ENCODE data around the gene DUSP11. TPM values are rescaled to one million over a fixed set of nuclear protein-coding genes. Genes with fewer than 3 reads are reported as not detected.

DUSP11 gene
- total RNA-seq, 1 experiment from 2014 or later, result 22.9 TPM

GRCh38 chr2:73823416-73823815 lies 43.5 kb upstream of the DUSP11 start:
- no peaks in the 10 kb centered on the region for H3K27me3 ChIP-seq (ENCODE audit: insufficient read depth, low read length)
- H2AFZ ChIP-seq (ENCODE audit: low read depth, low read length, poor library complexity, severe bottlenecking), result no peak overlapping the region
- DNase-seq (ENCODE audit: low read depth, low spot score), result no peak
- no TSS peak for BruUV-seq (replicated peaks)
- no peaks in the 10 kb centered on the region for H3K9me3 ChIP-seq (ENCODE audit: control insufficient read depth in 1 of 2, insufficient read depth in 1 of 2, low read depth in 1 of 2, low read length in 2 of 2)
- H3K4me2 ChIP-seq (ENCODE audit: low read length), result no peak overlapping the region
- no peak overlapping the region for H3K4me3 ChIP-seq (replicated peaks in 1 of 2; ENCODE audit: low read depth in 1 of 2, low read length in 2 of 2)
- no peaks in the 10 kb centered on the region for H3K79me2 ChIP-seq (ENCODE audit: insufficient read depth, low read length)
- no peaks in the 10 kb centered on the region for H3K9me2 ChIP-seq (ENCODE audit: insufficient read depth)
- no peak for ATAC-seq
- no peak overlapping the region for H3K27ac ChIP-seq (ENCODE audit: low read depth, low read length)
- H3K4me1 ChIP-seq (ENCODE audit: control insufficient read depth in 1 of 2, insufficient read depth in 2 of 2, low read length in 2 of 2), result peaks cover 4 to 7% of the 10 kb centered on the region in 2 experiments; a peak in 2 of 4 replicates
- TF ChIP-seq, protein P1, sequence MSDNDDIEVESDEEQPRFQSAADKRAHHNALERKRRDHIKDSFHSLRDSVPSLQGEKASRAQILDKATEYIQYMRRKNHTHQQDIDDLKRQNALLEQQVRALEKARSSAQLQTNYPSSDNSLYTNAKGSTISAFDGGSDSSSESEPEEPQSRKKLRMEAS (IDR thresholded peaks at IDR 0.05), result no peak
- TF ChIP-seq ZFX (IDR thresholded peaks at IDR 0.05) (no peak), POLR2A (IDR thresholded peaks at IDR 0.05; ENCODE audit: borderline replicate concordance, extremely low read depth, insufficient read depth, insufficient read length) (no peak), ZNF274 (IDR thresholded peaks at IDR 0.05; ENCODE audit: low read depth, low read length) (no peak), SP1 (IDR thresholded peaks at IDR 0.05; ENCODE audit: low read depth) (no peak), JUND (IDR thresholded peaks at IDR 0.05) (no peak), EZH2 (IDR thresholded peaks at IDR 0.05) (no peak), SIN3A (IDR thresholded peaks at IDR 0.05; ENCODE audit: low read depth) (no peak), CEBPB (IDR thresholded peaks at IDR 0.05; ENCODE audit: low read depth) (no peak), CBX3 (IDR thresholded peaks at IDR 0.05; ENCODE audit: low read depth) (no peak), YY1 (IDR thresholded peaks at IDR 0.05; ENCODE audit: extremely low read depth, insufficient replicate concordance, low read depth, low read length) (no peak), SRF (IDR thresholded peaks at IDR 0.05; ENCODE audit: low read depth) (no peak), EGR1 (IDR thresholded peaks at IDR 0.05; ENCODE audit: low read depth) (no peak), RAD21 (IDR thresholded peaks at IDR 0.05; ENCODE audit: low read depth) (no peak), REST (IDR thresholded peaks at IDR 0.05; ENCODE audit: low read depth) (no peak), ELF1 (IDR thresholded peaks at IDR 0.05; ENCODE audit: borderline replicate concordance, low read depth) (no peak), FOSL1 (IDR thresholded peaks at IDR 0.05; ENCODE audit: low read depth) (no peak), EZH2phosphoT487 (IDR thresholded peaks at IDR 0.05; ENCODE audit: borderline replicate concordance) (no peak)
- TF ChIP-seq, protein P2, sequence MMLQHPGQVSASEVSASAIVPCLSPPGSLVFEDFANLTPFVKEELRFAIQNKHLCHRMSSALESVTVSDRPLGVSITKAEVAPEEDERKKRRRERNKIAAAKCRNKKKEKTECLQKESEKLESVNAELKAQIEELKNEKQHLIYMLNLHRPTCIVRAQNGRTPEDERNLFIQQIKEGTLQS (IDR thresholded peaks at IDR 0.05), result no peak
- no peaks in the 10 kb centered on the region for H3K36me3 ChIP-seq (ENCODE audit: control insufficient read depth in 1 of 2, insufficient read depth in 2 of 2, low read length in 2 of 2)
- no peaks in the 10 kb centered on the region for H4K20me1 ChIP-seq (ENCODE audit: insufficient read depth)
- ChIA-PET RAD21 (ENCODE audit: low non-redundant PET in 1 of 2, low total read pairs in 2 of 2, uncharacterized antibody in 2 of 2, unreplicated experiment in 2 of 2) (no interaction called here), POLR2A (no interaction called here), CTCF (interaction anchor here (0.8 to 2.5 kb wide), 11 partner anchors 10 to 512 kb away, joined by 3 to 19 read pairs (median 4); partner anchors contain the start of gene MOB1A)
- intact Hi-C loops (cut with micrococcal nuclease), result no loop called here
- H3K9ac ChIP-seq (ENCODE audit: low read length), result no peak overlapping the region

Measured in HCT116 (cell line).